GM10847 (cell line): ENCODE measurements around the gene TEP1.

Source experiments
- POLR2A ChIP-seq: IDR thresholded peaks from 2 replicates; pipeline ENCODE4 v1.6.1; 2011; ENCODE audit not compliant: insufficient read length; ENCODE audit errors: extremely low read depth

The TEP1 gene

DNA sequence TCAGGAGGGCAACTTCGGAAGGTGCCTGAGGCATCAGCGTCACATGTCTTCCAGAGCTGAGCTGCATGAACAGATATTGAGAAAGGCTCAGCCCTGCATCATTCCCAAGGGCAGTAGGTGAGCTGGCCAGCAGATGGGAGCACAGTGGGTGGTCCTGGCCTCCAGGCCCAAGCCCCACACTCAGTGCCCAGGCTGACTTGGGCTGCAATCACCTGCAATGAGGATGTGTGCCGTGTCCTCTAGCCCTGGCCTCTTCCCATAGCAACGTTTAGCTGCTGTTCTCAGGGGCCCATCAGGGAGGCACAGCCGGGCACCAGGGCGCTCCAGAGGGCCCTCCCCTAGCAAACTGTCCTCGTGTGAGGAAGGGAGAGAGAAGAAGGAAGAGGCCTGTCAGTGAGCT, 32.0 kb downstream of the TEP1 start:
- no peak for TF ChIP-seq POLR2A

DNA sequence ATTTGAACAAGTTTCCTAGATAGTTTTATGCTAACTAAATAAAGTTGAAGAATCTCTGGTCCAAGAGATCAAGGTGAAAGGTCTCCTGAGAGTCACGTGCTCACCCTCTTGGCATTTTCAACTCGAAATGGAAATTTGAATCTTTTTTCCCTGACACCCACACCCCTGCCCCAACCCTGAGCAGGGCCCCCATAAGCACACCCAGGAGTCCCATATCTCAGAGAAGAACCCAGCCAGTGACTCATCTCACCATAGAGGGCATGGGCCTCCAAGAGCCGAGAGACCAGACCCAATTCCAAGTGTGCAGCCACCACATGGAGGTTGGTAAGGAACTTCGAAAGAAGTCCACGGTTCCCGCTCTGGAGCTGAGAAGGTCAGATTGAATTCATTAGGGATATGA, 32.6 kb downstream of the TEP1 start:
- no peak for TF ChIP-seq POLR2A

DNA sequence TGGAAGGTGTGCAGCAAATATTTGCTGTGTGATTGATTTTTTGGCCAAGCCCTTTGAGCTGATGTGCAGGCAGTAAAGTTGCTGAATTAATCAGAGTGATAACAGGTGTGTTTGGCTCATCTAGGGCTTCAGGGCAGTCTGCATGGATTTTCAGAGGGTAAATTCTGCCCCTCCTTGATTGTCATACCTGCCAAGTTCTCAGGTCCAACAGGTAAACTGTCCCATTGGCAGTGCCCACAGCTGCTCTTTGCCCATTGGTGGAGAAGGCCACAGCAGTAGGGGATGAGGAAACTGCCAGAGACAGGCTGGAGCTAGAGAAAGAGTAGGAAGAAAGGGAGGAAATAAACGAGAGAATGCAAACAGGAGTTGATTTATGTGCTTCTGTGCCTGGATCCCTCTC, 33.6 kb downstream of the TEP1 start:
- no peak for TF ChIP-seq POLR2A

GRCh38 chr14:20377171-20377570, 36.1 kb downstream of the TEP1 start:
- TF ChIP-seq POLR2A = no peak

- TF ChIP-seq POLR2A = no peak
These were observed 37.2 kb downstream of the TEP1 start for GRCh38 chr14:20376071-20376588.

DNA sequence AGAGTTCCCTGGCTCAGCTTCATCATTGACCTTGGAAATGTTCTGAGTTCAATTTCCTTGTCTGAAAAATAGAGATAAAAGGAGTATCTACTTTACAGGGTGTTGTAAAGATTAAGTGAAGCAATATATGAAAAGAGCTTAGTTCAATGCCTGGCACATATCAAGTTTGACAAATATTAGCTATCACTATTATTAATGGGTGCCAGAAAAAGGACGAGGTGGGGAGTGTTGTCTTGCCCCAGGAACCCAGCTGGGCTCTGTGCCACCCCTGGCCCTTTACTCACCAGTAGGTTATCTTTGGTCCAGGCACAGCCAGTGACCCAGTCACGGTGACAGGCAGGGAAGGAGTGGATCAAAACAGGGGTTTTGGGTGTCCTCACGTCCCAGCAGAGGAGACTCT, 37.8 kb downstream of the TEP1 start:
- TF ChIP-seq POLR2A = no peak

- TF ChIP-seq POLR2A = no peak
These were observed 40.5 kb downstream of the TEP1 start for GRCh38 chr14:20372796-20373195.

GRCh38 chr14:20365928-20366327, 47.4 kb downstream of the TEP1 start:
- TF ChIP-seq POLR2A = no peak

- no peak for TF ChIP-seq POLR2A
These were observed 56.9 kb downstream of the TEP1 start for GRCh38 chr14:20356422-20356821.

DNA sequence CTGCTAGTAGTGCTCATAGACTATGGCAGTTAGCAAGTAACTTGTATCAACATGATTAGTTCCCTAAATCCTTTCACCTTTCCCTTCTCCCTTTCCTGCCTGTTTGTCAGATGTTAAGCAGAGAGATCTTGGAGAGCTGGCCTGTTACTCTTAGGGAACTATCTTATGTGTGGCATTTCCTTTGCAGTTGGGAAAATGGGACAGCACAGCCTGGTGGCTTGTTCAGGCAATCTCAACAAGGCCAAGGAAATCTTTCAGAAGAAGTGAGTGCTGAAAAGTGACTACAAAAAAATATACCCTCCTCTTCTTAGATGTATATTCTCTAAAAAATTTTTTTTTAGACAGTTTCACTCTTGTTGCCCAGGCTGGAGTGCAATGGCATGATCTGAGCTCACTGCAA, 62.4 kb downstream of the TEP1 start:
- no peak for TF ChIP-seq POLR2A

GRCh38 chr14:20350282-20350681, 63.0 kb downstream of the TEP1 start:
- TF ChIP-seq POLR2A = no peak

DNA sequence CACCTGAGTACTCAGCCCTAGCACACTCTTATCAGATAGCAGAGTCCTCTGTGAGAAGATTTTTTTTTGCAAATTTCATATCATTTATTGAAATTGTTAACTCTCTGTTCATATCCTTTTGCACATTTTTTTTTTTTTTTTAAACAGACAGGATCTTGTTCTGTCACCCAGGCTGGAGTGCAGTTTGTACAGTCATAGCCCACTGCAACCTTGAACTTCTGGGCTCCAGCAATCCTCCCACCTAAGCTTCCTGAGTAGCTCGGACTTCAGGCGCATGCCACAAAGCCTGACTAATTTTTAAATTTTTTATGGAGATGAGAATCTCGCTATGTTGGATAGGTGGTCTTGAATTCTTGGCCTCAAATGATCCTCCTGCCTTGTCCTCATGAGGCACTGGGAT, 65.6 kb downstream of the TEP1 start:
- no peak for TF ChIP-seq POLR2A

- TF ChIP-seq POLR2A = no peak
These were observed 66.6 kb downstream of the TEP1 start for GRCh38 chr14:20346713-20347112.

- TF ChIP-seq POLR2A = no peak
These were observed 67.9 kb downstream of the TEP1 start for GRCh38 chr14:20345366-20345765.

DNA sequence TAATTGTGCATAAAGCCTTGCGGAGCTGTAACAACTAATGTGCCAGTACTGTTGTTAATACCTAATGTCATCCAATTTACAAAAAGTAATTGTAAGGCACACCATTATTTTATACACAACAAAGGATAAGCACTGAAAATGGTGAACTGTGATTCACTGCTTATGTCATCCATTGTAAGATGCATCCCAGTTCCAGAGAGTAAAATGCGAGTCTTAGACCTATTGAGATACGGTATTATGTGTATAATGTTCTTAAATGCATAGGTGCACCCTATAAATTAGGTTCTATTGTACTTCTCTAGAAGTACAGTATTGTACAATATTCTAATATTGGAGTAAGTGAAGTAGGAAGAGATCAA, 69.5 kb downstream of the TEP1 start:
- no peak for TF ChIP-seq POLR2A

- TF ChIP-seq POLR2A = peak; percentile 97
These were observed 70.0 kb downstream of the TEP1 start, which contains the start of gene PARP2 for GRCh38 chr14:20343092-20343861. PARP2 (plus strand) TSS chr14:20343635; CDS start chr14:20343642, 7 bp downstream.

- no peak for TF ChIP-seq POLR2A
These were observed 71.7 kb downstream of the TEP1 start for GRCh38 chr14:20341646-20342045.
